ENCODE data around the gene PLK3. TPM values are rescaled to one million over a fixed set of nuclear protein-coding genes. Genes with fewer than 3 reads are reported as not detected.

PLK3 gene
- total and polyA plus RNA-seq, 9 of the 15 experiments (the other 6 are each of a cell fraction or from before 2014, with no cell fraction given) = 0.52 to 22.7 (median 11.0) TPM

- TF ChIP-seq ZBTB33 (CRISPR knock-in tag; IDR thresholded peaks at IDR 0.05) (0 out of 2 replicates have a peak, but pooled peaks have one; percentile 44), E2F8 (IDR thresholded peaks at IDR 0.05; ENCODE audit: low read depth, partially characterized antibody) (peak; percentile 14), MTA1 (IDR thresholded peaks at IDR 0.05; ENCODE audit: borderline replicate concordance) (no peak), POLR2AphosphoS2 (IDR thresholded peaks at IDR 0.05; ENCODE audit: low read length) (peak; percentile 92), POLR2G (IDR thresholded peaks at IDR 0.05; ENCODE audit: low read depth, low read length) (peak; percentile 41; the same call in 1 of the 2 replicates), MTA3 (IDR thresholded peaks at IDR 0.05; ENCODE audit: borderline replicate concordance) (no peak), ILF3 (IDR thresholded peaks at IDR 0.05; ENCODE audit: borderline replicate concordance) (no peak), GATAD2A (IDR thresholded peaks at IDR 0.05) (no peak), SUPT5H (IDR thresholded peaks at IDR 0.05) (peak; percentile 63), POLR3G (IDR thresholded peaks at IDR 0.05; ENCODE audit: extremely low read depth, insufficient read length, insufficient replicate concordance) (no peak), JUN (IDR thresholded peaks at IDR 0.05; ENCODE audit: borderline replicate concordance, low read depth, low read length) (no peak), JUN (CRISPR knock-in tag; IDR thresholded peaks at IDR 0.05; ENCODE audit: borderline replicate concordance) (no peak), RBFOX2 (IDR thresholded peaks at IDR 0.05; ENCODE audit: low read depth, low read length) (peak; percentile 8; the same call in 1 of the 2 replicates), ZNF764 (CRISPR knock-in tag; IDR thresholded peaks at IDR 0.05; ENCODE audit: low read depth) (no peak), YY1 (IDR thresholded peaks at IDR 0.05; ENCODE audit: borderline replicate concordance in 1 of 3, control insufficient read depth in 1 of 3, extremely low read depth in 1 of 3, insufficient read depth in 3 of 3, insufficient read length in 1 of 3, insufficient replicate concordance in 2 of 3, low read depth in 1 of 3, low read length in 2 of 3) (peak in 1 of 3 experiments; percentile 24)
- TF ChIP-seq, protein P1, sequence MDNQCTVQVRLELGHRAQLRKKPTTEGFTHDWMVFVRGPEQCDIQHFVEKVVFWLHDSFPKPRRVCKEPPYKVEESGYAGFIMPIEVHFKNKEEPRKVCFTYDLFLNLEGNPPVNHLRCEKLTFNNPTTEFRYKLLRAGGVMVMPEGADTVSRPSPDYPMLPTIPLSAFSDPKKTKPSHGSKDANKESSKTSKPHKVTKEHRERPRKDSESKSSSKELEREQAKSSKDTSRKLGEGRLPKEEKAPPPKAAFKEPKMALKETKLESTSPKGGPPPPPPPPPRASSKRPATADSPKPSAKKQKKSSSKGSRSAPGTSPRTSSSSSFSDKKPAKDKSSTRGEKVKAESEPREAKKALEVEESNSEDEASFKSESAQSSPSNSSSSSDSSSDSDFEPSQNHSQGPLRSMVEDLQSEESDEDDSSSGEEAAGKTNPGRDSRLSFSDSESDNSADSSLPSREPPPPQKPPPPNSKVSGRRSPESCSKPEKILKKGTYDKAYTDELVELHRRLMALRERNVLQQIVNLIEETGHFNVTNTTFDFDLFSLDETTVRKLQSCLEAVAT (IDR thresholded peaks at IDR 0.05) = peak in 1 of 2 experiments; percentile 68; a peak in 1 of 4 replicates
- TF ChIP-seq, protein P2, sequence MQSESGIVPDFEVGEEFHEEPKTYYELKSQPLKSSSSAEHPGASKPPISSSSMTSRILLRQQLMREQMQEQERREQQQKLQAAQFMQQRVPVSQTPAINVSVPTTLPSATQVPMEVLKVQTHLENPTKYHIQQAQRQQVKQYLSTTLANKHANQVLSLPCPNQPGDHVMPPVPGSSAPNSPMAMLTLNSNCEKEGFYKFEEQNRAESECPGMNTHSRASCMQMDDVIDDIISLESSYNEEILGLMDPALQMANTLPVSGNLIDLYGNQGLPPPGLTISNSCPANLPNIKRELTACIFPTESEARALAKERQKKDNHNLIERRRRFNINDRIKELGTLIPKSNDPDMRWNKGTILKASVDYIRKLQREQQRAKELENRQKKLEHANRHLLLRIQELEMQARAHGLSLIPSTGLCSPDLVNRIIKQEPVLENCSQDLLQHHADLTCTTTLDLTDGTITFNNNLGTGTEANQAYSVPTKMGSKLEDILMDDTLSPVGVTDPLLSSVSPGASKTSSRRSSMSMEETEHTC (IDR thresholded peaks at IDR 0.05) = no peak
Observed at GRCh38 chr1:44780583-44781121, 19.5 kb upstream of the PLK3 start (continued).
